CD4-positive, alpha-beta T cell treated with Interleukin-21 for 1 hour (primary cell): ENCODE measurements around the gene ITPRID1.
"Not testable (repeated sequence)": the region's sequence is repeated elsewhere in the genome, so short reads cannot be mapped to it uniquely, and the experiment has no call there.

ENCODE experiments used
- DNase-seq: peaks from one replicate; pipeline ENCODE4 v3.0.0-alpha.2; 2020

ITPRID1 gene

GRCh38 chr7:31513790-31514189 lies at the start of gene ITPRID1:
Gene ITPRID1, plus strand, starts transcription at chr7:31514090. Its CDS starts 38,935 bp downstream, at chr7:31553025.
- no peak for DNase-seq

DNA sequence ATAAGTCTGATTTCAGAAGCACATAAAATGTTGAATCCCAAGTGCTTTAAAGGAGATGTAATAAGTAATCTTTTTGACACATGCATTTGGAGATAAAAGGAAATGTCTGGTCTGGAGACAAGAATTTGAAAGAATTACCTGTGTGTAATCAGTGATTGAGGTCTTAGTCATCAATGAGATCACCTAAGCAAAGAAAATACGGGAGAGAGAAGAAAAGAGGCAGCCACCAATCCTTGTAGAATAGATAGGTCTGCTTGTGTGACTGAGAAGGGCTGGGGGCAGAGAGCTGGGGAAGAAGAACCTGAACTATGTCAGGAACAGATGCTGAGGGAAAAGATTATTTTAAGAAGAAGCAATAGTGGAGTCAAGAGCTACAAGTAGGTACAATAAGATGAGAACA lies 49.3 kb upstream of the ITPRID1 start:
- no peak for DNase-seq

GRCh38 chr7:31465285-31465684 lies 48.6 kb upstream of the ITPRID1 start:
- DNase-seq, result no peak

- no peak for DNase-seq
Measured at GRCh38 chr7:31466036-31466435, 47.9 kb upstream of the ITPRID1 start.

- DNase-seq, result not testable (repeated sequence)
Measured at GRCh38 chr7:31470883-31471282, 43.0 kb upstream of the ITPRID1 start.

GRCh38 chr7:31475368-31475767 lies 38.5 kb upstream of the ITPRID1 start:
- DNase-seq, result no peak

DNA sequence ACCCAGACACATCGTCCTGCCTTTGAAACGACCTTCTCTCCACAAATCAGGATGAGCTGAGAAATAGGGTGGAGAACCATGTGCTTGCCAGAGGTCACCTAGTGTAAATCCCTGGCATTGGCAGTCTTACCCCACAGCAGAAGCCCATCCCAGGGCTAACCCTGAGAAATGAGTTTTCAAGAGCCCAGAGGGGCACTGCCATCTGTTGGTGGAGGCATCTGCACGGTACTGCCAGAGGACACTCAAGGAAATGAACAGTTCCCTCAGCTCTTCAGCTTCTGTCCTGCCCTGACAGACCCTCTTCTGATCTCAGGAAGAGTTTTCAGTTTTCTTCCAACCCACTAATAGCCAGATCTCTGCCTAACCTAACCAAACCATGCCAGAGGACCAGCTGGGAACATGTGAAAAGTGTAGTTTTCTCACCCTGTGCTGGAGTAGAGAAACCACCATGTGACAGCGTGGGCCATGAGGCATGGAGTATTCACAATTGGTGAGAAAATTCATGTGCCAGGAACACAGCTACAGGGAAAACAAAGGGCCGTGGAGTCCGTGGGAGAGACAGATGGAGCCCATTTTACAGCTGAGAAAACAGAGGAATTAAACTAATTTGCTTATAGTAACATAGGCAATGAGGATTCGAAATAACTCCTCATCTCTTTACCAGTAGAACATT lies 37.7 kb upstream of the ITPRID1 start:
- no peak for DNase-seq

GRCh38 chr7:31476941-31477677 lies 36.8 kb upstream of the ITPRID1 start:
- DNase-seq, result no peak

DNA sequence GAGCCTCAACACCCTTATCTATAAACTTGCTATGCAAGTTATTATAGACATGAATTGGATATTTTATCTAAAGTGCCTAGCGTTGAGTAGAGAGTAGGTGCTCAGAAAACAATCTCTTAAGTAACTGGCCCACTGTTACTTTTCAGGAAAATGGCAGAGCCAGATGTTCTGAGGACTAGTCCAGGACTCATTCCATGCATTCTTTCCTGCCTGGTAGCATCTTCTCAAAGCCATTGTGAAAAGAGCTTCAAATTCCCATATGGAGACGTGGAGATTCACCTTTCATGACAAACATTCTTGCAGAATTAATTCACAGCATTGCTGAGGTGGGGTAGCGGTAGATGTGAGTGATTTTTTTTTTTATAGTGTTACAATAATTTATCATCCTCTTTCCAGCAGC lies 35.9 kb upstream of the ITPRID1 start:
- DNase-seq, result no peak

GRCh38 chr7:31478721-31479120 lies 35.2 kb upstream of the ITPRID1 start:
- DNase-seq, result no peak

DNA sequence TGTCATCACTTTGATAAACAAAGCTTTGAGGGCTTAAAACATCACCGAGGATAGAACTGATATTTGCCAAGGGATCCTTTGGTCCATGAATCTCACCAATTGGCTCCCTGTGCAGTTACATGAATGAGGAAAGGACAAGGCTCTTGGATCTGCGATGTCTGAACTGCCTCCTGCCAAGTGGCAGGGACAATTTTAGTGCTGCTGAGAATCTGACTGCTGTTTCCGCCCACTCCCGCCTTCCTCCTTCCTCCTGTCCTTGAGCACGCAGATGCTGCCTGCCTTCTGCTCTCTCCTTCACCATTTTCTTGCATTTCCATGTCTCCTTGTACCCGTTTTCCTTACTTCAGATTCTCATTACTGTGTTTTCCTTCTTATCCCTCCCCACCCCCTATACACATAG lies 26.8 kb upstream of the ITPRID1 start:
- DNase-seq, result no peak

DNA sequence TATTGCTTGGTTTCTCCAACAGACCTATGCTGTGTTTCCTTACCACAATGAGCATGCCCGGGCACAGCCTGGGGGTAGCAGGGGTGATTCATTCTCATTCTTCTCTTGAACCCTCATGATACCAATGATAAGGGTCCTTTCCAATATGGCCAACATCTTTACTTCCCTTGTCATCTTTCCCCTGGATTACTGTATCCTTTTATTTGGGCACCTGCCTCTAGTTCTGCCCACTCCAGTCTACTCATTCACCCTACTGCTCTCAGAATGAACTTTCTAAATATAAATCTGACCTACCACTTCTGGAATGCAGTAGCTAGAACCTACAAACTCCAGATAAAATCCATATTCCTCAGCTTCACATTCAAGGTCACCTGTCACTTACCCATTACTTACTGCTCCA lies 26.4 kb upstream of the ITPRID1 start:
- DNase-seq, result no peak

GRCh38 chr7:31488562-31489203 lies 25.2 kb upstream of the ITPRID1 start:
- DNase-seq, result no peak

DNA sequence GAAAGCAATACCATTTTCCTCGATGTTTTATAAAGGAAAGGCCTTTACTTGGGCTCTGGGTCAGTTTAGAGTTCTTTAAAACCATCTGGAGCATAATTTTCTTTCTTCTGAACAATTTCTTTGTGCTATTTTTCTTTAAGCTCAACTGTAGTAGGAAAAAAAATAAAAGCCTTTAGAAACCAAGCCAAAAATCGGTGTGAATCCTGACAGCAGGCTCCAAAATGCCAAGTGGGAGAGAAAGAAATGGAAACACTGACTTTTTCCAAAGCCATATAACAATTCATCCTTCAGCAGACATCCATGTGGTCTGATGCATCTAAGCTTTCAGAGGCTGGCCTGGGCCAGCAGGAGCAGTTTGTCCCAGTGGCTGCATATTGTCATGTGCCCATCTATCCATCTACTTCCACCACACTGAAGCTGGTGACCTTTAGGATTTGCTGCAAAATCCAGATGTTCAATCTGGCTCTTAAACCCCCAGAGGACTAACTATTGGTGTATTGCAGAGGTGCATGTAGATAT lies 23.0 kb upstream of the ITPRID1 start:
- no peak for DNase-seq

DNA sequence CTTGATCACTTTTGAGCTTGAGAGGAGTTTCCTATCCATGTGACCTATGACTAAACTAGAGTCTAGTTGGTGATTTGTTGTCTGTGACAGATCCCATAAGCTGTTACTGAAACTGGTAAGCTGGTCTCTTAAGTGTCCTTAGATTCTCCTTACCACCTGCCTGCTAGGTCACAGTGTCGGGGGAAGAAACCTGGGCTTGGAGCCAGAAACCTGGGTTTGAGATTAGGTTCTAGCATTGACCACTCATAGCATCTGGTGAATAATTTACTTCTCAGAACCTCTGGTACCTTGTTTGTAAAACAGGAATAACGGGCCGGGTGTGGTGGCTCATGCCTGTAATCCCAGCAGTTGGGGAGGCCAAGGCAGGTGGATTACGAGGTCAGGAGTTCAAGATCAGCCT lies 21.8 kb upstream of the ITPRID1 start:
- no peak for DNase-seq

GRCh38 chr7:31493714-31494181 lies 20.1 kb upstream of the ITPRID1 start:
- no peak for DNase-seq

- DNase-seq, result no peak
Measured at GRCh38 chr7:31494421-31494820, 19.5 kb upstream of the ITPRID1 start.

DNA sequence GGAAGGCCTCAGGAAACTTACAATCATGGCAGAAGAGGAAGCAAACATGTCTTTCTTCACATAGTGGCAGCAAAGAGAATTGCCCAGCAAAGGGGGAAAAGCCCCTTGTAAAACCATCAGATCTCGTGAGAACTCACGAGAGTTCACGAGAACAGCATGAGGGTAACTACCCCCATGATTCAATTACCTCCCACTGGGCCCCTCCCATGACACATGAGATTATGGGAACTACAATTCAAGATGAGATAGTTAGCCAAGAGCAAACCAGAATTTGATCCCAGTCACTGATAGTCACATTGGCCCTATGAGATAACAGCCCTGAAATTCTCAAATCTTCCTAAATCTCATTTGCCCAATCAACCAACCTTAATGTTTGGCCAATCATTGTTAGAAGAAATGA lies 18.2 kb upstream of the ITPRID1 start:
- DNase-seq, result no peak

DNA sequence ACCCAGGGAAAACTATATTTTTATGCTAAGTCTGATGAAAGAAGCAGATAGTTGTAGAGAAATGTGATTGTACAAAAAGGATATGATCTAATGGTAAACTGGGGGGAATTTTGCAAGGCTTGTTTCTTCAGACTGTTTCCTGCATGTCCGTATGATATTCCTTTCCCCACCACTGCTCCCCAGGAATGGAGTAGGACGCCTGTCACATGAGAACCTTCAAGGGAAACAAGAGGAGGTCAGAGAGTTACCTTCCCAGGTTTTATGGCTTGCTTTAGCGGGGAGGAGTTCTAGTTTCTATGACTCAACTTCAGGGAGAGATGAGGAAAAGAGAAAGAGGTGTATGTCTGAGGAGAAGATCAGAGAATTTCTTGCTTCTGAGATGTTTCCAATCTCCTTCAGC lies 16.4 kb upstream of the ITPRID1 start:
- no peak for DNase-seq

- no peak for DNase-seq
Measured at GRCh38 chr7:31500656-31501055, 13.2 kb upstream of the ITPRID1 start.

DNA sequence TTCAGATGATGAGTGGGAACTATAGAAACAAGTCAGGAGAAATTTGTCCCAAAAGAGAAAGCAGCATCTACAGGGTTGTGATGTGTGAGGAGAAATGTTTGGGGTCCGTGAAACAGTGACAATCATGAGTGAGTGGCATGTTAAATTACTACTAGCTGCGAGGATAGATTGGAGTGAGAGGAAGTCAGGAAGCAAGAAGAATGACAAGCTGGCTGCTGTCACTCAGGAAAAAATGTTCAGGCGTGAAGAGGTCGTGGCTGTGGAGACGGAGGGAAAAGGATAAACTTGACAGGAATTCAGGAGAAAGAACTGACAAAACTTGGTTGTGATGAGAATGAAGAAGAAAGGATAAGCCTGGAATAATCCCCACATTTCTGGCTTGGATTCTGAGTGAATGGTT lies 5.1 kb upstream of the ITPRID1 start:
- no peak for DNase-seq

- no peak for DNase-seq
Measured at GRCh38 chr7:31512166-31512565, 1.7 kb upstream of the ITPRID1 start.

- DNase-seq, result no peak
Measured at GRCh38 chr7:31516680-31517502, 3.0 kb downstream of the ITPRID1 start.
